PC-3 (cell line): Measurements from ENCODE around the gene ARHGAP9. TPM values are rescaled to one million over a fixed set of nuclear protein-coding genes. Genes with fewer than 3 reads are reported as not detected.

Experiments
- microRNA-seq: library from miRNA; unstranded; fragments of <30 nt; microRNA quantifications from one replicate; pipeline ENCODE4 v1.1.0, GENCODE V29; 2020; ENCODE audit not compliant: unreplicated experiment
- total RNA-seq: library from RNA; depleted of rRNA; stranded (reverse); fragments of >200 nt; gene quantifications from 2 replicates; pipeline ENCODE4 v1.2.3, GENCODE V29; 2014; rRNA removed

Gene ARHGAP9
- total RNA-seq, 1 experiment from 2014 or later, result not detected

Small RNAs within 50 kb of the gene (microRNA-seq; reads per million reads assigned to microRNA genes)
- gene MIR616 (0.75 reads per million), gene MIR6758 (0.75 reads per million)

Other genes with a start within 250 kb of the ARHGAP9 start
- gene STAC3, start 228.7 kb downstream of the ARHGAP9 start, total RNA-seq, result 1.4 and 1.8 TPM in 2 replicates
- 14.0 and 15.7 TPM in 2 replicates for gene R3HDM2, start 48.8 kb downstream of the ARHGAP9 start, total RNA-seq
- not detected in 2 replicates for gene INHBC, start 45.1 kb downstream of the ARHGAP9 start, total RNA-seq
- not detected in 2 replicates for gene INHBE, start 24.6 kb downstream of the ARHGAP9 start, total RNA-seq
- 3.0 TPM in 1 of 2 replicates, not detected in the other for gene GLI1, start 20.1 kb downstream of the ARHGAP9 start, total RNA-seq
- 209 and 210 TPM in 2 replicates for gene MARS1, start 8.2 kb upstream of the ARHGAP9 start, total RNA-seq
- 27.4 and 33.1 TPM in 2 replicates for gene DDIT3, start 40.6 kb upstream of the ARHGAP9 start, total RNA-seq
- gene MBD6, start 43.0 kb upstream of the ARHGAP9 start, total RNA-seq, result 13.1 and 13.2 TPM in 2 replicates
- gene DCTN2, start 67.3 kb upstream of the ARHGAP9 start, total RNA-seq, result 88.5 and 96.4 TPM in 2 replicates
- gene KIF5A, start 70.2 kb upstream of the ARHGAP9 start, total RNA-seq, result not detected in 2 replicates
- 83.6 and 88.6 TPM in 2 replicates for gene PIP4K2C, start 111.3 kb upstream of the ARHGAP9 start, total RNA-seq
- gene DTX3, start 125.0 kb upstream of the ARHGAP9 start, total RNA-seq, result 11.9 and 15.9 TPM in 2 replicates
- 10.0 and 18.1 TPM in 2 replicates for gene ARHGEF25, start 131.6 kb upstream of the ARHGAP9 start, total RNA-seq
- gene B4GALNT1, start 153.3 kb upstream of the ARHGAP9 start, total RNA-seq, result 39.0 and 42.3 TPM in 2 replicates
- 145 and 223 TPM in 2 replicates for gene OS9, start 214.3 kb upstream of the ARHGAP9 start, total RNA-seq